IMR-90 (cell line): ENCODE measurements around the gene GSS.

Experiments
- BHLHE40 ChIP-seq: fragments of 150-350 bp; IDR thresholded peaks from 2 replicates; pipeline ENCODE4 v1.6.1; 2016; ENCODE audit warnings: mild to moderate bottlenecking, low read depth, low read length
- POLR2A ChIP-seq: IDR thresholded peaks from 2 replicates; pipeline ENCODE4 v1.6.1; 2012; ENCODE audit warnings: mild to moderate bottlenecking, low read depth, low read length
- RFX5 ChIP-seq: IDR thresholded peaks from 2 replicates; pipeline ENCODE4 v1.8.0; 2012; ENCODE audit warnings: low read depth, mild to moderate bottlenecking, low read length, moderate library complexity
- SMC3 ChIP-seq: fragments of 150-350 bp; IDR thresholded peaks from 2 replicates; pipeline ENCODE4 v1.6.1; 2016; ENCODE audit warnings: low read depth, mild to moderate bottlenecking, antibody characterized with exemption, low read length, moderate library complexity
- TF ChIP-seq, protein P1 (sequence below): conservative IDR thresholded peaks from 2 replicates; pipeline ENCODE4 v1.5.1; 2012; ENCODE audit warnings: mild to moderate bottlenecking, low read depth, low read length, improper control_type of control experiment
- TF ChIP-seq, protein P2 (sequence below): fragments of 150-350 bp; IDR thresholded peaks from 2 replicates; pipeline ENCODE4 v1.6.1; 2016; ENCODE audit warnings: low read depth, mild to moderate bottlenecking, low read length, moderate library complexity, borderline replicate concordance

DNA sequence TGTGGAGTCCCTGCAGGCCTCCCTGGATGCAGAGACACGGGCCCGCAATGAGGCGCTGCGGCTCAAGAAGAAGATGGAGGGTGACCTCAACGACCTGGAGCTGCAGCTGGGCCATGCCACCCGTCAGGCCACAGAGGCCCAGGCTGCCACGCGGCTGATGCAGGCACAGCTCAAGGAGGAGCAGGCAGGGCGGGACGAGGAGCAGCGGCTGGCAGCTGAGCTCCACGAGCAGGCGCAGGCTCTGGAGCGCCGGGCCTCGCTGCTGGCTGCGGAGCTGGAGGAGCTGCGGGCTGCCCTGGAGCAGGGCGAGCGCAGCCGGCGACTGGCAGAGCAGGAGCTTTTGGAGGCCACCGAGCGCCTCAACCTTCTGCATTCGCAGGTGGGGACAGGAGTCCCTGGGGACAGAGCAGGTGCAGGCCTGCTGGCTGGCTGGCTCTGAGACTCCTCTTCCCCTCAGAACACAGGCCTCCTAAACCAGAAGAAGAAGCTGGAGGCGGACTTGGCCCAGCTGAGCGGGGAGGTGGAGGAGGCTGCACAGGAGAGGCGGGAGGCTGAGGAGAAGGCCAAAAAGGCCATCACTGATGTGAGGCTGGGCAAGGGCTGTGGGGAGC is 44.8 kb upstream of the GSS start:
- TF ChIP-seq BHLHE40 (no peak), POLR2A (no peak), RFX5 (no peak), SMC3 (no peak)
- TF ChIP-seq, protein P1, sequence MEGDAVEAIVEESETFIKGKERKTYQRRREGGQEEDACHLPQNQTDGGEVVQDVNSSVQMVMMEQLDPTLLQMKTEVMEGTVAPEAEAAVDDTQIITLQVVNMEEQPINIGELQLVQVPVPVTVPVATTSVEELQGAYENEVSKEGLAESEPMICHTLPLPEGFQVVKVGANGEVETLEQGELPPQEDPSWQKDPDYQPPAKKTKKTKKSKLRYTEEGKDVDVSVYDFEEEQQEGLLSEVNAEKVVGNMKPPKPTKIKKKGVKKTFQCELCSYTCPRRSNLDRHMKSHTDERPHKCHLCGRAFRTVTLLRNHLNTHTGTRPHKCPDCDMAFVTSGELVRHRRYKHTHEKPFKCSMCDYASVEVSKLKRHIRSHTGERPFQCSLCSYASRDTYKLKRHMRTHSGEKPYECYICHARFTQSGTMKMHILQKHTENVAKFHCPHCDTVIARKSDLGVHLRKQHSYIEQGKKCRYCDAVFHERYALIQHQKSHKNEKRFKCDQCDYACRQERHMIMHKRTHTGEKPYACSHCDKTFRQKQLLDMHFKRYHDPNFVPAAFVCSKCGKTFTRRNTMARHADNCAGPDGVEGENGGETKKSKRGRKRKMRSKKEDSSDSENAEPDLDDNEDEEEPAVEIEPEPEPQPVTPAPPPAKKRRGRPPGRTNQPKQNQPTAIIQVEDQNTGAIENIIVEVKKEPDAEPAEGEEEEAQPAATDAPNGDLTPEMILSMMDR: no peak
- TF ChIP-seq, protein P2, sequence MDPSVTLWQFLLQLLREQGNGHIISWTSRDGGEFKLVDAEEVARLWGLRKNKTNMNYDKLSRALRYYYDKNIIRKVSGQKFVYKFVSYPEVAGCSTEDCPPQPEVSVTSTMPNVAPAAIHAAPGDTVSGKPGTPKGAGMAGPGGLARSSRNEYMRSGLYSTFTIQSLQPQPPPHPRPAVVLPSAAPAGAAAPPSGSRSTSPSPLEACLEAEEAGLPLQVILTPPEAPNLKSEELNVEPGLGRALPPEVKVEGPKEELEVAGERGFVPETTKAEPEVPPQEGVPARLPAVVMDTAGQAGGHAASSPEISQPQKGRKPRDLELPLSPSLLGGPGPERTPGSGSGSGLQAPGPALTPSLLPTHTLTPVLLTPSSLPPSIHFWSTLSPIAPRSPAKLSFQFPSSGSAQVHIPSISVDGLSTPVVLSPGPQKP: no peak
